ENCODE measurements around the gene SERPINA10.

SERPINA10 gene, protein sequence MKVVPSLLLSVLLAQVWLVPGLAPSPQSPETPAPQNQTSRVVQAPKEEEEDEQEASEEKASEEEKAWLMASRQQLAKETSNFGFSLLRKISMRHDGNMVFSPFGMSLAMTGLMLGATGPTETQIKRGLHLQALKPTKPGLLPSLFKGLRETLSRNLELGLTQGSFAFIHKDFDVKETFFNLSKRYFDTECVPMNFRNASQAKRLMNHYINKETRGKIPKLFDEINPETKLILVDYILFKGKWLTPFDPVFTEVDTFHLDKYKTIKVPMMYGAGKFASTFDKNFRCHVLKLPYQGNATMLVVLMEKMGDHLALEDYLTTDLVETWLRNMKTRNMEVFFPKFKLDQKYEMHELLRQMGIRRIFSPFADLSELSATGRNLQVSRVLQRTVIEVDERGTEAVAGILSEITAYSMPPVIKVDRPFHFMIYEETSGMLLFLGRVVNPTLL

DNA sequence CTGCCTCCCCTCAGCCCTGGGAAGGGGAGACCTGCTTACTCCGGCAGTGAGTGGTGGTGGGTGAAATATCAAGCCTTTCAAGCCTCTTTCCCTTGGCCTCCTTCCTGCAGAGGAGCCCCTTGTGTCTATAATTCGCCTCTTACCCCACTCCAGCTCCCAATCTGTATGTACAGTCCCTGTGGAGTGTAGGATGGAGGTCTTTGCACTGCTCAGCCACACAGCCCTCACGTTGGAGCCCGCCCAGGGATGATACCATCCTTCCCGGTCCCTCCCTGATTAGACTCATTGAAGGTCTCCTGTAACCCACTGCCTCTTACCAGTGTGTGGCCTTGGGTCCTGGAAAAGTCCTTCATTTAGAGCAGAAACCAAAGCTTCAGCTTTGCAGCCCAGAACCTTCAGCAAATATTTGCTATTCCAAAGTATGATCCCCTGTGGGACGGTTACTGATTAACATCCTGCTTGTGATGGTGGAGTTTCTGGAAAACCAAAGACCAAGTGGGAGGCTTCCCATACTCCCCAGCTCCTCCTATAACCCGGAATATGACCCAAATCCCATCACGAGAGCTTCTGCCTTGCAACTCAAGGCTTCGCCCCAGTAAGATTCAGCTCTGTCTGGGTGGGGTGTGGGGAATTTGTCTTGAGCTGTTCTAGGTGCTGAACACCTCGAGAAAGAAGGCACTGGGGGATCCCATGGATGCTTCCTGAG is at the start of gene SERPINA10:
SERPINA10 (minus strand) TSS at position 397 of the 706 bp plus-strand sequence. CDS start 2,675 bp downstream, outside the sequence.
- DNase-seq (ENCODE audit: low spot score): no peak

- DNase-seq (ENCODE audit: low spot score): peak; percentile 14
Measured at GRCh38 chr14:94342334-94342934, 49.4 kb upstream of the SERPINA10 start.

GRCh38 chr14:94341656-94342333 is 48.7 kb upstream of the SERPINA10 start:
- DNase-seq (ENCODE audit: low spot score): no peak

GRCh38 chr14:94340533-94340932 is 47.5 kb upstream of the SERPINA10 start:
- DNase-seq (ENCODE audit: low spot score): no peak

DNA sequence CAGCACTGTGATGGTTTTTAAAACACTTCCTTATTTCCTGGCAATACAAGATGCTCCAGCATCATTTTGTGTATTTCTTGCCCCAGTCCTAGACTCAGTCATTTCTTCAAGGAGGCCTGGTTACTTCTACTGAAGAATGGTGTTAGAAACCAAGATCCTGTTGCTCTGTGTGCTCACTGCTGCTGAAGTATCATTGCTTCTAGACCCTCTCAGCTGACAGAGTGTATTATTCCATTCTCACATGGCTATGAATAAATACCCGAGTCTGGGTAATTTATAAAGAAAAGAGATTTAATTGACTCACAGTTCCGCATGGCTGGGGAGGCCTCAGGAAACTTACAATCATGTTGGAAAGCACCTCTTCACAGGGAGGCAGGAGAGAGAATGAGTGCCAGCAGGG is 45.0 kb upstream of the SERPINA10 start:
- no peak for DNase-seq (ENCODE audit: low spot score)

GRCh38 chr14:94337274-94337673 is 44.2 kb upstream of the SERPINA10 start:
- no peak for DNase-seq (ENCODE audit: low spot score)

GRCh38 chr14:94334872-94335271 is 41.8 kb upstream of the SERPINA10 start:
- no peak for DNase-seq (ENCODE audit: low spot score)

DNA sequence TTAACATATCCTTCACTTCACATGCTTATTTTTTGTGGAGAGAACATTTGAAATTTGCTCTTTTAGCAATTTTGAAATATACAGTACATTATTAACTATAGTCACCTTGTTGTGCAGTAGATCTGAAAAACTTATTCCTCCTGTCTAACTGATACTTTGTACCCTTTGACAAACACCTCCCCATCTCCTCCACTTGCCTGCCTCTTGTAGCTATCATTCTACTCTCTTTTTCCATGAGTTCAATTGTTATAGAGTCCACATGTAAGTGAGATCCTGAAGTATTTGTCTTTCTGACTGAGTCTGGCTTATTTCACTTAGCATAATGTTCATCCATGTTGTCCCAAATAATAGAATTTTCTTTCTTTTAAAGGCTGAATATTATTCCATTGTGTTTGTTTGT is 39.5 kb upstream of the SERPINA10 start:
- DNase-seq (ENCODE audit: low spot score): no peak

GRCh38 chr14:94332063-94332583 is 39.1 kb upstream of the SERPINA10 start:
- DNase-seq (ENCODE audit: low spot score): no peak

DNA sequence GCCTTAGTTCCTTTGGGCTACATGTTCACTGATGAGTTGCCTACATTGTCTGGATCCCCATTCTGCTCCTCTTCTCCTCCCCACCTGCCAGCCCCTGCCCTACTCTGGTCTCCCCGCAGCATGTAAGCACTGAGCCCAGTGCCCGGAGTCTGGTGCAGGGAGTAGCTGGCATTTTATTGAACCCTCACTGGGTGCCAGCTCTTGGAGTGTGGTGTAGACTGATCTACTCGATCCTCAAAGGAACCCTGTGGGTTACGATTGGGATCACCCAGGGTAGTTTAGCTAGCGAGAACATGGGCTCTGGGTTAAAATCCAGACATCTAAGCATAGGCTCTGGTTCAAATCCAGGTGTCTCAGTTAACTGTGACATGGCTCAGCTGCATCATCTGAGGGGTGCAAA is 38.4 kb upstream of the SERPINA10 start:
- DNase-seq (ENCODE audit: low spot score): no peak

DNA sequence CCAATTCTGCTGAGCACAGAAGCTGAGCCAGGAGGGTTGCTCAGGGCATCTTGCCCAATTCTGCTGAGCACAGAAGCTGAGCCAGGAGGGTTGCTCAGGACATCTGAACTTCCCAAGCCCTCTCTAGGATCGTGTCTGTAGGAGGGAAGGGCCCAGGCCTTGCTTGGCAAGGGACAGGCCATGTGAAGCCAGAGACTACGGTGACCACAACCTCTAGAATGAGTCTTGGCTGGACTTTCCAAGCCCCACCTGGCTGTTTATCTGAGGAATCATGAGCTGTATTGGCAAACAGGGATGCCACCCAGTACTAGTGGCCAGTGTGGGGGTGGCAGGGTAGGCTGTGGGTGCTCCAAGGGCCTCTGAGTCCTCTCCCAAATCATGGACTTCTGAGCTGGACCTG is 37.8 kb upstream of the SERPINA10 start:
- DNase-seq (ENCODE audit: low spot score): no peak

DNA sequence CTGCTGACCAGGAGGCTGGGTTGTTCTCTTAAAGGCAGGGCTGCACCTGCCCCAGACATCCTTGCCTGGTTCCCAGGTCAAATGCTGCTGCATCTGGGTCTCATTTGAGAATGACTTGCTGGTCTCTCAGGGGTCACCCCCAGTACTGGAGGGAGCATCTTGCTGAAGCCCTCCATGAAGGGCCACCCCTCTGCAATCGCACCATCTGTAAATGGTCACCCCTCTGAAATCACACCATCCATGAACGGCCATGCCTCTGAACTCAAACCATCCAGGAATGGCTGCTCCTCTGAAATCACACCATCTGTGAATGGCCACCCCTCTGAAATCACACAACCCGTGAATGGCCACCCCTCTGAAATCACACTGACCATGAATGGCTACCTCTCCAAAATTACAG is 37.4 kb upstream of the SERPINA10 start:
- DNase-seq (ENCODE audit: low spot score): no peak

DNA sequence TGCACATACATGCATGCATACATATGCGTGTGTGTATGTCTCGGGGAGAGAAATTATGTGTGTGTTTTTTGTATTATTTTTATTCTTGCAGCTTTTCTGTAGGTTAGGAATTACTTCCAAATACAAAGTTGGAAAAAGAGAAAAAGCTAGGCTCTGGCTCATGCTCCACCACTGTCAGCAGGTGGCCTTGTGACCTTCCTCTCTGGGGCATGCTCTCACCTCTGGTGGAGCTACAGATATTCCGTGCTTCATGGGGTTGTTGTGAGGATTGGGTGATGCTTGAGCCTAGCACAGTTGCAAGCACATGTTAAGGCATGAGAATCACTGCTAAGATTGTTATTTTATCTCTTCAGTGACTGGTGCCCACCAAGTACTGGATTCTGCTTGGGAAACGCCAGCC is 36.8 kb upstream of the SERPINA10 start:
- DNase-seq (ENCODE audit: low spot score): no peak

- DNase-seq (ENCODE audit: low spot score): no peak
Measured at GRCh38 chr14:94328196-94328595, 35.1 kb upstream of the SERPINA10 start.

DNA sequence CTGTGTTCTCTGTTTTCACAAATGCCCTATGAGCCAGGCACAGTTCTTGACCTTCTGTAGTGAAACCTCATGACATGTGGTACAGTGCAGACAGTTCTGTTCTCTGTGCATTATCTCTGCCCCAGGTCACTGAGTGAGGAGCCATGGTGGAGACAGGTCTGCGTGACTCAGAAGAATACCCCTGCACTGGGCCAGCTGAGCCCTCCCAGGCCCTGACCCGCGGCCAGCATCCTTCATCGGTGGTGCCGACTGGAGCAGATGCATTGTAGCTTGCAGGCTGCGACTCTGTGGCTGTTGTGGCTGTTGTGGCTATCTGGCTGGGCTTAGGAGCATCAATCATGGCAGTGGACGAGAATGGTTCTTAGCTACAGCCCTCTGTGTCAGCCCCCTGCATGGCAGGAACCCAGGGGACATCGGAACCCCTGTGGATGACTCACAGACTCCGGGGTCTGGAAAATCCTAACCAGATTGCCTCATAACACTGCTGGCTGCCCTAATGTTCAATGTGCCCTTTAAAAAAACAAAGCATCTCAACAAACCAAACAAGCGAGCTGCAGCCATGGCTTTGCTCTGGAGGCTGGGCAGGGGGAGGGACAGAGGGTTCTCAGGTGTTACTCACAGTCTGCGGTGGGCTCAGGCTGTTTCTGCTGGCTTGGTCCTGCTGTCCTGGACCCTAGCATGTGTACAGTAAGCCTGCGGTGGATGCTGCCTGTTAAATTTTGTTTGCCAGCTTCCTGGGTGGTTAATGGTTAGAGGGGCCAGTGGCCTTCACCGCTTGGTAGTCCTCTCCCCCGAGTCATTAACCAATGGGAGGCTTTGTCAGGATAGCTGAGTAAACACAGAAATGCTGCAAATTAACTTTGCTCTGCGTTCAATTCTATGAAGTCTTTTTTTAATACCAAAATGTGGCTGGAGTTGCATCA is 29.8 kb upstream of the SERPINA10 start, which contains the start of gene SERPINA6:
SERPINA6 (minus strand) TSS at position 689 of the 923 bp plus-strand sequence. CDS start 8,688 bp downstream, outside the sequence.
- DNase-seq (ENCODE audit: low spot score): no peak

DNA sequence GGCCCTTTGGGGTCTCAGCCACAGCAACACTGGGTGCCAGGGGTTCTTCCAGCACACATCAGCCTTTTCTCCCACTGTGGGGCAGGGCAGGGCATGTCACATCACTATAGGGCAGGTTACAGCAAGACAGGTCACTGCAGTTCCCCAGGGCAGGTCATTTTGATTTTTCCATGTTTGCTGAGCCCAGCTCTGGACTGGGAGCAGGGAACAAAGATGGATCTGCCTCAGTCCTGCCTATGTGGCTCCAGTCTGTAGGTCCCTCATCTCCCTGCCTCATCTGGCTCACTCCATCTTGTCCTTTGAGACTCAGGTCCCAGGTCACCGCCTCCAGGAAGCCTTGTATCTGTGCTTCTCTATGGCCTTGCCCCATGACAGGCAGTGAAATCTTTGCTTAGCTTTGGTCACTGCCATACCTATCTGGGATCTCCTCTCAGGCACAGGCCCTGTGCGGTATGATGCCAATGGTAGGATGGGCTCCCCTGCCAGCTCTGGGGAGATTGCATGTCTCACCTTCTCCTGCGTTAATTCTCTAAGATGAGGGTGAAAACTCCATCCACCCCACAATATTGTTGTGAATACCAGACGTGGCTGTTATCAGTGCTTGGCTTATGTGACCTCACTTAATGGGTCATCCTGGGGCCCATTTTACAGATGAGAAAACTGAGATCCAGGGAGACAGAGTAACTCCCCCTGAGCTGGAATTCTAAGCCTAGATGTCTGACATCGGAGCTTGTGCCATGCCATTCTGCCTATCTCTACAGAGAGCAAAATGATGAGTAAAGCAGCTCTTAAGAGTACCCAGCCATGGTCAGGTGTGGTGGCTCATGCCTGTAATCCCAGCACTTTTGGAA is 28.6 kb upstream of the SERPINA10 start:
- DNase-seq (ENCODE audit: low spot score): no peak

- no peak for DNase-seq (ENCODE audit: low spot score)
Measured at GRCh38 chr14:94320243-94320642, 27.2 kb upstream of the SERPINA10 start.

DNA sequence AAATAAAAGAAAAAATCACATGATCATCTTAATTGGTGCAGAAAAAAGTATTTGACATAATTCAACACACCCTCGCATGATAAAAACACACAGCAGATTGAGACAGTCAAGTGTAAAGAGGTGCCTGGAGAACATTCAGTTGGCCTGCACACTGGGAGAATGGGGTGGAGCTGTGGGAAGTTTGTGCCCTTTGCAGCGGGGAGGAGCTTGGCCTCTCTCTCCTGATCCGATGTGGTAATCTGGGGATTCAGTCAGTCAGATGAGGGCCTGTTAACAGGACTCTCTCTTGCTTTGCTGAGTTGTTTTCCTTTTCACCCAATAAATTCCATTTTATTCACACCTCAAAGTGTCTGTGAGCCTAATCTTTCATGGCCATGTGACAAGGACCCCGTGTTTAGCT is 24.2 kb upstream of the SERPINA10 start:
- no peak for DNase-seq (ENCODE audit: low spot score)

DNA sequence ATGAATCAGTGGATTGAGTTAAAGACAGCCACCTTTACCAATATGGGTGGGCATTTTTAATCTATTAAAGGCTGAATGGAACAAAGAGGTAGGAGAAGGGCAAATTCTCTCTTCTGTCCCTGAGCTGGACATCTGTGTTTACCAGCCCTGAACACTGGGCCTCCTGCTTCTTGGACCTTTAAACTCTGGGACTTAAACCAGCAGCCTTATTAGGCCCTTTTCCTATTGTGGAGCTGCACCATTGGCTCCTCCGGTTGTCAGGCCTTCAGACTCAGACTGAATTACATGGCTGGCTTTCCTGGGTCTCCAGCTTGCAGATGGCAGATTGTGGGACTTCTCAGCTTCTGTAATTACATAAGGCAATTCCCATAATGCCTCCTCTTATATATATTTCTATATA is 23.6 kb upstream of the SERPINA10 start:
- no peak for DNase-seq (ENCODE audit: low spot score)

DNA sequence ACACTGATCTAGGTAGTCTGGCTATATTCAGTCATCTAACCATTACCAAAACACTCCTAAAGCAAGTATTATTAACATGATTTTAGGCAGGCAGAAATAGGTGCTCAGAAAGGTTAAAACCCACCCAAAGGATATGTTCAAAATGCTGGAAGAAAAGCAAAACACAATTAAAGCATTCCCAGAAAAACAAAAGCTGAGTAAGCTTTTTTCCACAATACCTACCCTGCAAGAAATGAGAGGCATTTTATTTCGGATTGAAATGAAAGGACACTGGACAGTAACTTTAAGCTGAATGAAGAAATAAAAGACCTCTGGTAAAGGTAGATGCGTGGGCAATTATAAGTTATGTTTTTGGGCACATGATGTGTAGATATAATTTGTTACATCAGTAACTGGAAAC is 21.8 kb upstream of the SERPINA10 start:
- DNase-seq (ENCODE audit: low spot score): no peak
